ENCODE results near the gene OTOG.

Gene OTOG

DNA sequence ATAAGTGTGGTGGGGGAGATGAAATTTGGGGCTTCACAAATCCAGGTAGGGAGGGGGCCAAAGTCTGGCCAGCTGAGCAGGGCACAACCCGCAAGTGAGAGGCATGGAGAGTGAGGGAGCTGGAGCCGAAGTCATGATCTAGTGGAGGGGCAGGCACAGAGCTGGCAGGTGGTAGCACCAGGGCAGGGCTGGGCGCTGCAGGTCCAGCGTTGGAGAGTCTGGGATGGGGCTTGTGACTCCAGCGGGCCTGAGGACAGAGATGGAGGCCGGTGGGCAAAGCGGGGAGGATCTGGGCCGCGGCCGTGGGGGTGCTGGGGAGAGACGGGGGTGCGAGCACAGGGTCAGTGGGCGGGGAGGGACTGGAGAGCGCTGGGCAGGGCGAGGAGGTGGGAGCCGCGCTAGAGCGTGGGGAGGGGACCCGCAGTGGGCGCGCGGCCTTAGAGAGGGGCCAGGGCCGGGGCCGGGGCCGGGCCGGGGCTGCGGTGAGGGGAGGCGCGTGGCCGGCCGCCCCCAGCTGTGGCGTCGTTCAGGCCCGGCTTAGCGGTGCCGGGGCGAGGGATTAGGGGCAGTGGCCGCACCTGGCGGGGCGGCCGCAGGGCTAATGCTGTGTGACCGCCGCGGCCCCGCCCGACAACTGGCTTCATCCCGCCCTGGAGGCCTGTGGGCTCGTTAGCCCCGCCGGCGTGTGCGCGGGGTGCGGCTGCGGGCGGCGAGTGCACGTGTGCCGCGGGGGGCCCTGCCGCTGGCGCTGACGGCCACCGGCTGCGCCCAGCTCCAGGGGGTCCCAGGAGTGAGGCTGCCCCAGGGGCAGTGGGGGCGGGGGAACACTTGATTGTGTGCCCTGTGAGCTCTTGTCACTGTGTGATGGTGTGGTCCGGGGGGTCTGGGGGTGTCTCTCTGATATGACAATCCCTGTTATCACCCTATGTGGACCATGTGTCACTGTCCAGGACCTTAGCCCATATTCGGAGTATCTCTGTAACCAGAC is 148.7 kb downstream of the OTOG start:
- Mint-ChIP-seq H3K9me3 (no peaks in the 10 kb centered on the region), H3K4me3 (peak overlapping the region; percentile 66), H3K27me3 (ENCODE audit: low read depth, poor library complexity) (peaks cover 84% of the 10 kb centered on the region), H3K27ac (no peak overlapping the region), H3K4me1 (peaks cover 16% of the 10 kb centered on the region), H3K36me3 (ENCODE audit: low read depth) (no peaks in the 10 kb centered on the region)
- TF ChIP-seq, protein P1, sequence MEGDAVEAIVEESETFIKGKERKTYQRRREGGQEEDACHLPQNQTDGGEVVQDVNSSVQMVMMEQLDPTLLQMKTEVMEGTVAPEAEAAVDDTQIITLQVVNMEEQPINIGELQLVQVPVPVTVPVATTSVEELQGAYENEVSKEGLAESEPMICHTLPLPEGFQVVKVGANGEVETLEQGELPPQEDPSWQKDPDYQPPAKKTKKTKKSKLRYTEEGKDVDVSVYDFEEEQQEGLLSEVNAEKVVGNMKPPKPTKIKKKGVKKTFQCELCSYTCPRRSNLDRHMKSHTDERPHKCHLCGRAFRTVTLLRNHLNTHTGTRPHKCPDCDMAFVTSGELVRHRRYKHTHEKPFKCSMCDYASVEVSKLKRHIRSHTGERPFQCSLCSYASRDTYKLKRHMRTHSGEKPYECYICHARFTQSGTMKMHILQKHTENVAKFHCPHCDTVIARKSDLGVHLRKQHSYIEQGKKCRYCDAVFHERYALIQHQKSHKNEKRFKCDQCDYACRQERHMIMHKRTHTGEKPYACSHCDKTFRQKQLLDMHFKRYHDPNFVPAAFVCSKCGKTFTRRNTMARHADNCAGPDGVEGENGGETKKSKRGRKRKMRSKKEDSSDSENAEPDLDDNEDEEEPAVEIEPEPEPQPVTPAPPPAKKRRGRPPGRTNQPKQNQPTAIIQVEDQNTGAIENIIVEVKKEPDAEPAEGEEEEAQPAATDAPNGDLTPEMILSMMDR (IDR thresholded peaks at IDR 0.05) = no peak
- peak; percentile 46 for DNase-seq

DNA sequence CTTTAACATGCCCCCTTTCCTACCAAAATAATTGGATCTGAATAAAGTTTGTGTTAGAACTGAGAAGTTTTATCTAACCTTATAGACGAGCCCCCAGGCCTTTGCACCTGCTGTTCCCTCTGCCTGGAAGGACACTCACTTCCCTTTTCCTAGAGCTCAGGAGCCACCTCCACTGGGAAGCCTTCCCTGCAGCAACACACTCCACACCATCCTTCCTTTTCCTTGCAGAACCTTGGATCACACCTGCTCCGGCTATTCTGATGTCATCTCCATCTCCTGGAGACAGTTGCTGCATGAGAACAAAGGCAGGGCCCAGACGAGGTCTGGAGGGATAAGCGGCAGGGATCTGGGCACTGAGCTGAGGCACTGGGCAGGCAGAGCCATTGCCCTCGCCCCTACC is 149.7 kb downstream of the OTOG start:
- Mint-ChIP-seq H3K4me1 (peaks cover 16% of the 10 kb centered on the region), H3K9me3 (no peaks in the 10 kb centered on the region), H3K27ac (no peak overlapping the region), H3K27me3 (ENCODE audit: low read depth, poor library complexity) (peaks cover 74% of the 10 kb centered on the region), H3K4me3 (peak overlapping the region; percentile 28), H3K36me3 (ENCODE audit: low read depth) (no peaks in the 10 kb centered on the region)
- no peak for DNase-seq
- TF ChIP-seq, protein P1 (IDR thresholded peaks at IDR 0.05) = no peak

All from nephron progenitor cell (in vitro differentiated cells).